HTERT RPE-1 (cell line): ENCODE data around the gene MED13L.

Experiments
- in situ Hi-C: fragments of 300-500 bp; cut with MboI; formaldehyde crosslinking; loops from 4 replicates; pipeline ENCODE4 v1.14.3; 2020; ENCODE audit warnings: low sequenced_read_pairs

MED13L gene

GRCh38 chr12:115956236-115956635, 321.3 kb downstream of the MED13L start:
- in situ Hi-C loops: no loop called here

GRCh38 chr12:115953450-115953849, 324.0 kb downstream of the MED13L start:
- in situ Hi-C loops: no loop called here

- in situ Hi-C loops: no loop called here
Measured at GRCh38 chr12:115953031-115953430, 324.5 kb downstream of the MED13L start.

- in situ Hi-C loops: no loop called here
Measured at GRCh38 chr12:115950959-115951358, 326.5 kb downstream of the MED13L start.

GRCh38 chr12:115949675-115950074, 327.8 kb downstream of the MED13L start:
- in situ Hi-C loops: no loop called here

GRCh38 chr12:115947696-115948062, 329.8 kb downstream of the MED13L start:
- in situ Hi-C loops: no loop called here

- in situ Hi-C loops: no loop called here
Measured at GRCh38 chr12:115946867-115947695, 330.4 kb downstream of the MED13L start.

- in situ Hi-C loops: no loop called here
Measured at GRCh38 chr12:115946092-115946491, 331.4 kb downstream of the MED13L start.

GRCh38 chr12:115945491-115945885, 332.0 kb downstream of the MED13L start:
- in situ Hi-C loops: no loop called here

- in situ Hi-C loops: no loop called here
Measured at GRCh38 chr12:115944837-115945490, 332.5 kb downstream of the MED13L start.

- in situ Hi-C loops: no loop called here
Measured at GRCh38 chr12:115944392-115944742, 333.1 kb downstream of the MED13L start.

- in situ Hi-C loops: no loop called here
Measured at GRCh38 chr12:115943630-115944391, 333.7 kb downstream of the MED13L start.

GRCh38 chr12:115943310-115943629, 334.2 kb downstream of the MED13L start:
- in situ Hi-C loops: no loop called here

- in situ Hi-C loops: no loop called here
Measured at GRCh38 chr12:115942346-115942745, 335.1 kb downstream of the MED13L start.

- in situ Hi-C loops: no loop called here
Measured at GRCh38 chr12:115941362-115941761, 336.1 kb downstream of the MED13L start.

GRCh38 chr12:115938794-115939377, 338.6 kb downstream of the MED13L start:
- in situ Hi-C loops: no loop called here

GRCh38 chr12:115936997-115937916, 340.2 kb downstream of the MED13L start:
- in situ Hi-C loops: no loop called here

GRCh38 chr12:115934877-115935276, 342.6 kb downstream of the MED13L start:
- in situ Hi-C loops: no loop called here

GRCh38 chr12:115934046-115934445, 343.4 kb downstream of the MED13L start:
- in situ Hi-C loops: no loop called here

GRCh38 chr12:115932066-115932465, 345.4 kb downstream of the MED13L start:
- in situ Hi-C loops: no loop called here
